ENCODE data around the gene HOXA3. TPM values are rescaled to one million over a fixed set of nuclear protein-coding genes. Genes with fewer than 3 reads are reported as not detected.

HOXA3 gene
- polyA plus RNA-seq, 1 donor (not counting 4 experiments of a cell fraction or from before 2014, with no cell fraction given) = 0.58 TPM

DNA sequence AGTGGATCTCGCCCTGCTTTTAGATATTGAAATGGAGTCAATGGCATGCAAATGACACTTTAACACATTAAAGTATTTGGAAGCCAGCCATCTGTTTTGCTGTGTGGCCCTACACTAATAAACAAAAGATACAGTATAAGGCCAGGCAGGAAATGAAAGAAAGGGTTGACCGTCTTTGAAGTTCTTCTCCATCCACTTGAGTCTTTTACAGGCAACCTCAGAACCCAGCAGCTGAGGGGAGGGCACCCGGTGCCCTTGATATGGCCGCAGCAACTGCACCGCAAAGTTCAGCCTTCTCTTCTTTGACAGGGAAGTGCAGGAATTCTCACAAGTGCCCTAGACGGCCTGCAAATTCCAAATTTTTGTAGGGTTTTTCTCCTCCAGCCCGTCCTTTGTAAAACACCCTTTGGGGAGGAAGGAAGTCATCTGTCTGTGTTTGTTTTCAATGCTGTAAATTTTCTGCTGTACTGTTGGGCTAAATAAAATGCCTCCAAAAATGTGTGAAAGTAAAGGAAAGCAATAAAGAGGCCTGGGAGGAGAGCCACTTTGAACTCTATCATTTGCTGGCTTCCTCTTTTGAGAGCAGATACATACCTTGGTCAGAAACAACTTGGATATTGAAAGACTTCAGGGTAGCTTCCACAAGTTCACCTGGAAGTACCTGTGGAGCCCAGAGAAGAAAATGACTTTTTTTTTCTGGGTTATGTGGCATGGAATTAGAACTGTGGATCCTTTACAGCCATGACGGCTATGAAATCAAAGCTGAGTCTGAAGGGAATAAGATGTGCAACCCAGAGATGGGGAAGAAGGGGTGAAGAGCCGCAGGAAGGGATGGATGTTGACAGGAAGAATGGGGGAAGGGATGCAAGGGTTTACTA lies 60.2 kb downstream of the HOXA3 start:
- peaks cover 9% of the 10 kb centered on the region for H3K4me1 ChIP-seq (ENCODE audit: control insufficient read depth, extremely low read depth, insufficient read depth, low read length)
- dilution Hi-C loops (cut with MboI; ENCODE audit: extremely low pct_ligation_motif_present, low sequenced_read_pairs) = loop anchor here (25.0 kb wide), 1 partner anchor 230 kb away; the partner anchor contains the start of gene SKAP2
- H3K9me3 ChIP-seq (ENCODE audit: control insufficient read depth, low read depth, low read length) = no peaks in the 10 kb centered on the region
- H2AFZ ChIP-seq (ENCODE audit: control insufficient read depth, low read length) = no peak overlapping the region
- DNase-seq (ENCODE audit: low read depth, low spot score) = no peak
- no peak overlapping the region for H3K27ac ChIP-seq (ENCODE audit: control insufficient read depth, insufficient read depth, low read length)
- H3K36me3 ChIP-seq (ENCODE audit: control insufficient read depth in 2 of 2, extremely low read depth in 1 of 2, insufficient read depth in 2 of 2, low read length in 2 of 2) = peaks cover 0 to 3% of the 10 kb centered on the region in 2 experiments
- H3K79me2 ChIP-seq (ENCODE audit: control insufficient read depth, insufficient read depth, low read length) = peaks cover 33% of the 10 kb centered on the region
- TF ChIP-seq EZH2 (IDR thresholded peaks at IDR 0.05; ENCODE audit: low read length) = no peak
- TF ChIP-seq, protein P1, sequence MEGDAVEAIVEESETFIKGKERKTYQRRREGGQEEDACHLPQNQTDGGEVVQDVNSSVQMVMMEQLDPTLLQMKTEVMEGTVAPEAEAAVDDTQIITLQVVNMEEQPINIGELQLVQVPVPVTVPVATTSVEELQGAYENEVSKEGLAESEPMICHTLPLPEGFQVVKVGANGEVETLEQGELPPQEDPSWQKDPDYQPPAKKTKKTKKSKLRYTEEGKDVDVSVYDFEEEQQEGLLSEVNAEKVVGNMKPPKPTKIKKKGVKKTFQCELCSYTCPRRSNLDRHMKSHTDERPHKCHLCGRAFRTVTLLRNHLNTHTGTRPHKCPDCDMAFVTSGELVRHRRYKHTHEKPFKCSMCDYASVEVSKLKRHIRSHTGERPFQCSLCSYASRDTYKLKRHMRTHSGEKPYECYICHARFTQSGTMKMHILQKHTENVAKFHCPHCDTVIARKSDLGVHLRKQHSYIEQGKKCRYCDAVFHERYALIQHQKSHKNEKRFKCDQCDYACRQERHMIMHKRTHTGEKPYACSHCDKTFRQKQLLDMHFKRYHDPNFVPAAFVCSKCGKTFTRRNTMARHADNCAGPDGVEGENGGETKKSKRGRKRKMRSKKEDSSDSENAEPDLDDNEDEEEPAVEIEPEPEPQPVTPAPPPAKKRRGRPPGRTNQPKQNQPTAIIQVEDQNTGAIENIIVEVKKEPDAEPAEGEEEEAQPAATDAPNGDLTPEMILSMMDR (optimal IDR thresholded peaks at IDR 0.05 in 1 of 3, IDR thresholded peaks at IDR 0.05 in 1 of 3, conservative IDR thresholded peaks at IDR 0.05 in 1 of 3; ENCODE audit: extremely low read depth in 1 of 3, insufficient read depth in 2 of 3, low read length in 3 of 3) = no peak
- no peak for FAIRE-seq
- H4K20me1 ChIP-seq (ENCODE audit: control insufficient read depth, extremely low read depth, insufficient read depth, low read length) = no peaks in the 10 kb centered on the region
- no peak overlapping the region for H3K9ac ChIP-seq (ENCODE audit: control insufficient read depth, extremely low read depth, insufficient read depth, low read length)
- no peaks in the 10 kb centered on the region for H3K9me1 ChIP-seq (ENCODE audit: control insufficient read depth, extremely low read depth, insufficient read depth, low read length)
- no peaks in the 10 kb centered on the region for H3K27me3 ChIP-seq (ENCODE audit: control insufficient read depth, extremely low read depth, insufficient read depth, low read length)
- H3K4me3 ChIP-seq (ENCODE audit: control insufficient read depth in 2 of 3, extremely low read depth in 1 of 3, insufficient read depth in 2 of 3, low read depth in 1 of 3, low read length in 3 of 3) = no peak overlapping the region
- no peak overlapping the region for H3K4me2 ChIP-seq (ENCODE audit: control insufficient read depth, extremely low read depth, insufficient read depth, low read depth, low read length)

DNA sequence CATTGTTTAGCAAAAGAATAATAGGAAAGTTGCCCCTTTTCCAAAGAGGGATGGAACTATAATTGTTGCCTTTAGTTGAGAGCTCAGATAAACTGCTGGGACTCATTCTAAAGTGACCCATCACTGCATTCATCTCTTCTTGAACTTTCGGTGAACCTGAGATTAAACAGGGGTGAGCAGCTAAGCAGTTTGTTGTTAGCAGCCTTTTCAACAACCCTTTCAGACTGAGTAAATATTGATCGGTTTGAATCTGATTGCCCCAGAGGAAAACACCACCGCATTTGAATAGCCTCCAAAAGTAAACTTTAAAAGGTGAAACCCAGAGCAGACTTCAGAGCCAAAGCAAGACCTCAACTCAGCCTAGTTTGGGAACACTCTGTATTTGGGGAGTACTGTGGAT lies 61.3 kb downstream of the HOXA3 start:
- Histone ChIP-seq H3K4me3 (ENCODE audit: control insufficient read depth in 2 of 3, extremely low read depth in 1 of 3, insufficient read depth in 2 of 3, low read depth in 1 of 3, low read length in 3 of 3) (no peak overlapping the region), H3K36me3 (ENCODE audit: control insufficient read depth in 2 of 2, extremely low read depth in 1 of 2, insufficient read depth in 2 of 2, low read length in 2 of 2) (peaks cover 0 to 3% of the 10 kb centered on the region in 2 experiments), H3K9me3 (ENCODE audit: control insufficient read depth, low read depth, low read length) (no peaks in the 10 kb centered on the region), H3K9ac (ENCODE audit: control insufficient read depth, extremely low read depth, insufficient read depth, low read length) (no peak overlapping the region), H3K27me3 (ENCODE audit: control insufficient read depth, extremely low read depth, insufficient read depth, low read length) (no peaks in the 10 kb centered on the region), H3K4me2 (ENCODE audit: control insufficient read depth, extremely low read depth, insufficient read depth, low read depth, low read length) (no peak overlapping the region), H3K4me1 (ENCODE audit: control insufficient read depth, extremely low read depth, insufficient read depth, low read length) (peaks cover 9% of the 10 kb centered on the region), H2AFZ (ENCODE audit: control insufficient read depth, low read length) (no peak overlapping the region), H3K79me2 (ENCODE audit: control insufficient read depth, insufficient read depth, low read length) (peaks cover 22% of the 10 kb centered on the region), H3K9me1 (ENCODE audit: control insufficient read depth, extremely low read depth, insufficient read depth, low read length) (no peaks in the 10 kb centered on the region), H3K27ac (ENCODE audit: control insufficient read depth, insufficient read depth, low read length) (no peak overlapping the region), H4K20me1 (ENCODE audit: control insufficient read depth, extremely low read depth, insufficient read depth, low read length) (no peaks in the 10 kb centered on the region)
- TF ChIP-seq, protein P1 (optimal IDR thresholded peaks at IDR 0.05 in 1 of 3, IDR thresholded peaks at IDR 0.05 in 1 of 3, conservative IDR thresholded peaks at IDR 0.05 in 1 of 3; ENCODE audit: extremely low read depth in 1 of 3, insufficient read depth in 2 of 3, low read length in 3 of 3) = no peak
- no peak for TF ChIP-seq EZH2 (IDR thresholded peaks at IDR 0.05; ENCODE audit: low read length)
- DNase-seq (ENCODE audit: low read depth, low spot score) = no peak
- dilution Hi-C loops (cut with MboI; ENCODE audit: extremely low pct_ligation_motif_present, low sequenced_read_pairs) = loop anchor here (25.0 kb wide), 1 partner anchor 229 kb away; the partner anchor contains the start of gene SKAP2
- no peak for FAIRE-seq

Measured in keratinocyte (primary cell).